GM18507 (cell line): ENCODE measurements around the gene TC2N.
"Not testable (repeated sequence)": the region's sequence is repeated elsewhere in the genome, so short reads cannot be mapped to it uniquely, and the experiment has no call there.

Experiments
- DNase-seq: peaks from one replicate; pipeline ENCODE4 v3.0.0; 2011; ENCODE audit warnings: low read depth; ENCODE audit not compliant: insufficient read length; ENCODE audit errors: extremely low spot score
- FAIRE-seq: peaks from 2 replicates; lab custom pipeline; 2011; peaks lifted over from hg19 to GRCh38; lab: Jason Lieb, UNC

The TC2N gene

DNA sequence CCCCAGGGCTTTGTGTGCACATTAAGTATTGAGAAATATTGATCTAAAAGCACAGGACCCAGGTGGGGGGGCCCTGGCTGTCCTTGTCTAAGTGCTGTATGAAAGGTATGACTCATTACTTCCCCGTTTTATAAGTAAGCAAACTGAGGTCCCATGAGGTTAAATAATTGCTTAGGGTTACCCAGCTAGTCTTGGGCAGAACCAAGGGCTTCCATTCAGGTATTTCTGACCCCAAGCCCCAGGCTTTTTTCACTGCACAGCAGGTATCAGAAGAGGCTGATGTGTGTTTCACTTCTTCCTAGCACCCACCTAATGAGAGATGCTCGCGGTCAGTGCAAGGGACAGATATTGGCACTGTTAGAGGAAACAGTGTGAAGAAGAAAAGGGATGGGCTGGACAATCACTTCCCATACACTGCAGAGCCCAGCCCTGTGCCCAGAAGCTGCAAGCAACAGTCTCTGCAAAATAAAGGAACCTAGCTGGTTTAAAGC lies 4.7 kb upstream of the TC2N start:
- no peak for DNase-seq
- peak; percentile 88 for FAIRE-seq

DNA sequence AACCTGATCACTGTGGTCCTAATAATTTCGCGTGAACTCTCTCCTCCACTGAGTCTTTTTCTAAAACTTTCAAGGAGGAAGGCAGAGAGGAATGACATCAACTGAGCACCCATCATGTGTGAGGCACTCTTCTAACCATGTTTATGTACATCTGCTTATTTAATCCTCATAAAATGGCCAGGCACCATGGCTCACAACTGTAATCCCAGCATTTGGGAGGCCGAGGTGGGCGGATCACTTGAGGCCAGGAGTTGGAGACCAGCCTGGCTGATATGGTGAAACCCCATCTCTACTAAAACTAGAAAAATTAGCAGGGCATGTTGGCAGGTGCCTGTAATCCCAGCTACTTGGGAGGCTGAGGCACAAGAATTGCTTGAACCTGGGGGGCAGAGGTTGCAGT lies 4.1 kb upstream of the TC2N start:
- DNase-seq, FAIRE-seq: not testable (repeated sequence)

DNA sequence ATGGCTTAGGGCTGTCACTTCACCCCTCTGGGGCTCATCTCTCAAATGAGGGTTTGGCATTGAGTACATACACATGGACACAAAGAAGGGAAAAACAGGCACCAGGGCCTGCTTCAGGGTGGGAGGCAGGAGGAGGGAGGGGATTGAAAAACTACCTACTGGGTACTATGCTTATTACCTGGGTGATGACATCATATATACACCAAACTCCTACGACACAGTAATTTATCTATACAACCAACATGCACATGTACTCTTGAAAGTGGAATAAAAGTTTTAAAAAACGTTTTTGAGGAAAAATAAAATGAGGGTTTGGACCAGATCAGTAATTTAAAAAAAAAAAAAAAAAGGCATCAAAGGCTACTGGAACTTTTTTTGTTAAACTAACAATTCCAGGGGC lies 3.6 kb upstream of the TC2N start:
- no peak for FAIRE-seq

DNA sequence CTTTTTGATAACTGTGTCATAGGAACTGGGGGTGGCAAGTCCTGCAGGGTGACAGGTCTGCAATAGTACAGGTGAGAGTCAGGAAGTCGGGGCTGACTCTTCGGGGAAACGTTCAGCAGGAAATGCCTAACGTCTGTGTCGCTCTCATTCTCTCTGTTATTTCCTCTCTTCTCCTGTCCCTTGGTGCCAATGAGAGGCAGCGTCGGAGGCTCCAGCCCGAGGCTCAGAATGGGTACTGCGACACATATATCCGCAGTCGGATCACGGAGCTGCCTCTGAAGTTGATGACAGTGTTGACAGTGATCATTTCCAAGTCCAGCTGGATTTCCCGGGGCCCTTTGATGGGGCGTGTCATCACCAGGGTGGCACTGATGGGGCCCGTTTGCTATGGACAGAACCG lies 2.7 kb upstream of the TC2N start:
- no peak for DNase-seq
- no peak for FAIRE-seq

More for the DNA sequence above, 3.6 kb upstream of the TC2N start:
- no peak for DNase-seq

DNA sequence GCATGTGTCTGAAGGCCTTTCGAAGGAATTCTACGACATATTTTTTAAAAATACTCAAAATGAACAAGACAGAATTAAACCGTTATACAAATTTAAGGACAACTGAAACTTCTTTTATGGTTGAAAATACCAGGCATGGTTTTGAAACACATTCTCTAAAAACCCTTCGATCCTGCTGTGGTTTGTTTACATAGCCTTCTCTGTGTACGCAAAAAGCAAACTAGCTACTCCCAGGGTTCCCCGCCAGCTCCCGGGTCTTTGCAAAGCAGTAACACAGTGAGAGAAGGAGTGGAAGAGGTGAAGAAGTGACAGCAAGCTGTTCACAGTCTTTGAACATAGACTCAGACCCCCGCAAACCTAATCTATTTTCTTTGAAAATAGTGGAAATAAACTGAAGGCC lies 2.2 kb upstream of the TC2N start:
- no peak for FAIRE-seq

DNA sequence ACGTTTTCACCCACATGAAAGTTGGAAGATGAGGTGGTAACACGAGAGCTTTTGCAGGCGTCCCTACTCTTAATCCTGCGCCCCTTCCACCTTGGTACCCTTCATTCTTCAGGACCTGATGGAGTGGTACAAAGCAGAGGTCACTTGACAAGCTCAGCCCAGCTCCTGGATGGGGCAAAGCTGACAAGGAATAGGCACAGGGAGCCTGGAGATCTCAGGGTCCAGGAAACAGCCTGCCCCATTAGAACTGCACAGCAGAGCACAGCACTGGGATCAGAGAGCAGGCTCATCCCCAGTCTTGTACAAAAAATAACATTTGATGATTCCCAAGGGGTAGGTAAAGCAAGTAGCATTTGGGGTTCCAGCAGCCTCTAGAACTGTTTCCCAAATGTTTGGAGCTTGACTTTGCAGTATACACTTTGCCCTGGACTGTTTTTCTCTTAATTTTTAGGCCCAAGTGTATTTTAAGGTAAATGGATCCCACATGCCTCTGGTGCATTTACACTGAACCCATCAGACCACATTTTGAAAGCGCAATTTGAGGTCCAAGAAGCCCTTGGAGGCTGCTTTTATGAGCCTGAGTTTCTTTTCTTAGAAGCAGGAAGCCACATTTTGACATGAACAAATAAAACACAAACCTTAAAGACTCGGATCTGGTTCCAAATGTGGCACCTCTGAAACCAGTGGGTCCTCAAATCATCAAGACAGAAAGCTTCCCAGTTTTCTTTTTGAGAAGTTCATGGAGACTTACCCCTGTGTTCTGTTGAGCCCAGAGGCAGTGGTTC lies 633 bp downstream of the TC2N start:
- DNase-seq, result no peak
- no peak for FAIRE-seq

More for the DNA sequence above, 2.2 kb upstream of the TC2N start:
- DNase-seq, result no peak

DNA sequence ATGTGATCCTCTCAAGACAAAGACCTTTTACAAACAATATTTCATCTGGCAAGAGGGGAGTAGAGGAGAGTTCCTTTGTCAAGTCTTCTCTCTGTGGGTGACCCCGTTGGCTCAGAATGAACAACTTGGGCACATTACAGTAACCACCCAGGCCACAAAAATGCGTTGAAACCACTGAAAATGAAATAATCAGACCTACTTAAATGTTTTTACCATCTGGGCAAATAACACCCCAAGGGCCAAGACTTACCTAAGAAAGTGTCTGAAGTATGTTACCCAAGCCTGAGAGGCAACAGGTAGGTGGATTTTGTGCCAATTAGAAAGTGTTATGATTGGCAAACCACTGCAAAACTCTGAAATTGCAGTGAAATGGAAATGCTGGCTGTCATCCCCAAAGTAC lies 1.3 kb downstream of the TC2N start:
- FAIRE-seq, result no peak

DNA sequence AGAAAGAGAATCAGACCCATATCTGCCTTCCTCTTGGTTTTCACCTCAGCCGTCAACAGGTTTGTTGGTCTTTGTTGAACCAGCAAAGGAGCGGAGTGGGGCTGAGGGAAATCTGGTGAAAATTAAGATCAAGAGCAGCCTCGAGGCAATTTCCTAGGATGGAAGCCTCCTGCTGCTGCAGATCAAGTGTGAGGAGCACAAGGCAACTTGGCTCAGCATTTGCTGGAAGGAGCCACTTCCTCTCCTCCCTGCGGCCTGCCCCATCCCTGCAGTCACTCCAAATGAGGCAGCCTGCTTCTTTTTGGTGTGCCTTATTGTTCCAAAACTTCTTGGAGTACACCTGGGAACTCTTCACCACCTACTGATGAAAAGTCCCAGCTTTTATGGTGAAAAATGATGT lies 4.9 kb downstream of the TC2N start:
- no peak for DNase-seq
- no peak for FAIRE-seq

More for the DNA sequence above, 1.3 kb downstream of the TC2N start:
- DNase-seq, result no peak

DNA sequence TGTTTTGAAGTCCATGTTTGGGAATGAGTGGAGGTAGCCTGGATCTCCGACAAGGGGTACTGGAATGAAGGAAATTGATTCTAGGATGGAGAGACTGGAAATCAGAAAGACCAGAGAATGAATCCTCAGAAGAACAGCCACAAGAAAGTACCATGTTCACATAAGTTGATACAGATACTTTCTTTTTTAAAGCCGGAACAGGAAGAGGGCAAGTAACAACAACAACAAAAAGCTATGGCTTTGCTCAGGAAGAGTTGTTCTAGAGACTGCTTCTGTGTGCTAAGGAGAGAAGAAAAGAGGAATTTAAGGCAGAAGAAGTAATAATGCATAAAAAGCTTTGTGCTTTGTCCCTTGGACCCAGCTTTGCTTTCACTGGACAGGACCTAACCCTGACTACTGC lies 6.2 kb downstream of the TC2N start:
- DNase-seq, result no peak
- FAIRE-seq, result no peak

DNA sequence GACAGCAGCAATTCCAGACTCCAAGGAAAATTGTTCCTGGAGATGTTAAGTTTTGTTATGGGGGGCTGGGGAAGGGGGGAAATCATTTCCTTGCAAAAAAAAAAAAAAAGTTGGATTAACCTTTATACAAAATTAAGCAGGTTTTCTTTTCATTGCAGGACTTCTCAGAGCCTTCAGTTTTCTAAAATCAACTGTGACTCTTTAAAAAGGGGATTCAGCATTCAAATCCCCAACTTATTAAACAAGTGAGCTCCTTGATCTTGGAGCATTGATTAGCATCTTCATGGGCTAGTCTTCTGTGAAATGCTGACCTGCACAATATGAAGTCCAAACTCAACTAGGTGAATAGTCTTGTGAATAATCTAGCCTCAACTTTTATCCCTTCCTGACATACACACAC lies 7.1 kb downstream of the TC2N start:
- FAIRE-seq (no peak), DNase-seq (no peak)

DNA sequence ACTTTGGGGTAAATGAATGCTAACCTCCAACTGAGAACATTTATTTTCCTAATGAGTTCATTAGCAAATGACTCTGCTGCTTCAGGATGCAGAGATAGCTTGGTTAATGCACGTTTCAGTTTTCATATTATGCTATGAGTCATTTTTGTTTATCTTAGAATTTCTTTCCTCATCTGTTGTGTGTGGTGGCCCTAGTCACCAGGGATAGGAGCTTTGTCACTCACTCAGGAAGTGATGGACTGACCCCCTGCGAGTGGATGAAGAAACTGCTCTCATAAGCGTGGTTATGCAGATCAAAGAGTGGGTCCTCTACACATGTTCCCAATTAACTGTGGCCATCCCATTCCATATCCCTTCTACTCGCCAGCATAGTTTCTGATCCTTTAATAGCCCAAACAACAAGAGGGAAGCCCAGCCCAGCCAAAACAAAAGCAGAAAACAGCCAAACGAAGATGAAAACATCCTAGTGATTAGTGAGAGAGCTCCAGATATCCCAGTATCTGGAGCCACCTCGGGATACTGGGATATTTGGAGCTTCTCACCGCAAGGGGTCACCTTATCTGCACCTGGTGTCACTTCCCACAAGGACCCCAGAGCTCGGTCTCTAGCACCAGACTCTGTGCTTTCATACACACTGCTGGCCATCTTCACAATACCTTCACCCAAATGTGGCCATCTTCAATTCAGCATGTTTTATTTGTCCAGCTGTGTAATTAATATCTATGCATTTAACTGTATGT lies 8.6 kb downstream of the TC2N start:
- FAIRE-seq (no peak), DNase-seq (no peak)

DNA sequence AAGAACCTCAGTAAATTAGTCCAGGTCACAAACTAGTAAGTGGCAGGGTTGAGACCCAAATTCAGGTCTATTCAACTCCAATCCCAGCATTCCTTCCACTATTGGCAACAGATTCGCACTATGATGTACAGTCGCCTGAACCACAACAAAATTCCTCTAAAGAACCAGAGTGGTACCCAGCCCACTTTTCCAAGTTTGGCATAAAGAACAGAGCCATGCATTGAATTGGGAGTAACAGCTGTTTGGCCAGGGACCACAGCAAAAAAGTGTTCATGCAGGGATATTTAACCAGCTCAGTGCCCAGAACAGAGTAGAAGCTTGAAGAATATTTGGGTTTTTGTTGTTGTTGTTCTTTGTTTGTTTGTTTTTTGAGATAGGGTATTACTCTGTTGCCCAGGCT lies 9.7 kb downstream of the TC2N start:
- no peak for DNase-seq
- peak; percentile 21 for FAIRE-seq

DNA sequence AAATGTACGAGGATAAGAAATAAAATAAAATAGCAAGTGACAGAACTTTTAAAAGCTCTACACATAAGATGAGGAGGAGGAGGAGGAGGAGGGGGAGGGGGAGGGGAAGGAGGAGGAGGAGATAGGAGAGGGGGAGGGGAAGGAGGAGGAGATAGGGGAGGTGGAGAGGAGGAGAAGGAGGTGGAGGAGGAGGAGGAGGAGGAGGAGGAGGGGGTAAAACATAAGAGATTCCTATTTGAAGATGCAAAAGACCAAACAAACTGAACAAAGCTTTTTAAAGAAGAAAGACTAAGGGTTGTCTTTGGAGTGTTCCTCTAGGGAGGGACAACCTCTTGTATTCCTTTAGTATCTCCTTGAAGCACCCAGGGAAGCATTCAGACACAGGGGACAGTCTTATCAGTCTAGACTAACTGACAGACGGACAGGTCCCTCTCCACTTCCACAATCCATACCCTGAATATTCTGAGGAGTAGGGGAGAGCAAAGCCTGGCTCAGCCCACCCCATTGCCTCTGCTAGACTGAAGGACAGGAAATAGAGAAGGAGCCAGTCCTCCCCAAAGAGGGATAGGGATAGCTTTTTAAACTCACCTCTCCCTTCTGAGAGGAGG lies 12.9 kb downstream of the TC2N start:
- DNase-seq, result no peak
- FAIRE-seq, result no peak

DNA sequence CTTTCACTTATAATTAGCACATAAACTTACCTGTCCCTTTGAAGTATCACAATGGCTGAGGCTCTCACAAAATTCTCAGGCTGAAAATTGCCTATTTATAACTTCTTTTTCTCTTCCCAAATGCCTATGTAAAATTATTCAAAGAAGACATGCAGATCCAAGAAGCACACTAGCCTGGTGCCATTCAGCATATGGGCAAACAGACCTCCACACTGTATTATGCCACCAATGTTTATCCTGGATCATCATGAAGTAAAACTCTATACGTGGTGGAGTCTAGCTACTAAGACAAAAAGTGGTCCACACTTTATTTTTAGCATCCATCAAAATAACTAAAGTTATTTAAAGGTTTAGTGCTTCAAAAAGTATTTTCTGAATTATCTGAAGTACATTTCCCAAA lies 15.8 kb downstream of the TC2N start:
- FAIRE-seq (no peak), DNase-seq (no peak)

DNA sequence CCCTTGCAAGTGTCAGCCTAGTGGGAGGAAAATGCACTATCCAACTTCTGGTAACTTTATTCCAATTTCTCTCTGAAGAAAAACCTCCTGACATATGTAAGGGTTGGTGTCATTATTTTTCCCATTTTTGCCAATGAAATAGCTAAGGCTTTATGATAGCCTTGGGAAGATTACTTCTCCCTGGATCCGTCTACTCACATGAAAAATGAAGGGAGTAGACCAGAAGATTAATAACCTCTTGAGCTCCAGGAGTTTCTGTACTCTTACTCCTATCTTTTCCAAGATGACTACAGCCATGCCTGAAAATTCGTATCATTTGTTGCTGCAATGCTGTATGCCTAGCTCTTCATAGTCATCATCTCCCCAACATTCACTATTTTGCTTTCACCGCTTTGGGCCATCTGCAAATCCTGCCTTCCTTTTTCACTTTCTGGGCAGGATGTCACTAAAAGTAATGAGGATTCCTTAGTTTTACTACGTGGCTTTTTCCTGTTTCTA lies 18.8 kb downstream of the TC2N start:
- FAIRE-seq, result no peak
- DNase-seq, result no peak

DNA sequence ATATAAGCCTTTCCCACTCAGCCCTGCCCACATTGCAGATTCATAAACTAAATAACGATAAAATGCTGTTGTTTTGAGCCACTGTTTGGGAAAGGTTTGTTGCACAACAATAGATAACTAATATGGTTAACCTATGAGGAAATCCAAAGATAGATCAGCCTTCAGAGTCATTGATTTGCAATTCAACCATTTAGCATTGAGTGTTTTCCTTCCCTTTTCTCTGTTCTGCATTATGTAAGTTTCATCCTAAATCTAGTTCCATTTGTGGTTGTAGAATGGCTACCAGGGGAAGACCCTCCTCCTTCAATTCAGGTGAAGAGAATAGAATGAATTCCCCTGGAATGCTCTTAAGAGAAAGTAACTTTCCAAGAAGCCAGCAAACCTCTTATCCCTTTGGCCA lies 19.6 kb downstream of the TC2N start:
- no peak for DNase-seq
- peak; percentile 78 for FAIRE-seq

DNA sequence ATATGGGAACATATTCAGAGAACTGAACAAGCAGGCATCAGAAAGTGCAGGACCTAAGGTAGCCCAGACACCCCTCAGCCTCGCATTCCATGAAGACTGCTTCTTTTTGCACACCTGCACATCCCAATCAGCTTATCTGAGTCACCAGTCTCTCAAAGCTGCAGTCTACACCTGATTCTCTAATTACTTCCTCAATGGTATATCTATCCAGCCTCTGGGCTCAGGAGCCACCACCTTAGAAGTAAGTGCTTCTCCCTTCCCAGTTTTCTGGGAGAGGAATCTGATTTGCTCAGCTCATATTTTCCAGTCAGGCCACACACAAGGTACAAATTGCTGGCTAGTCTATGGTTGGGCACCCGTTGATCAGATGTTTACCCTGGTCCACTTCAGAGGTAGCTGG lies 21.7 kb downstream of the TC2N start:
- no peak for DNase-seq
- FAIRE-seq, result no peak

DNA sequence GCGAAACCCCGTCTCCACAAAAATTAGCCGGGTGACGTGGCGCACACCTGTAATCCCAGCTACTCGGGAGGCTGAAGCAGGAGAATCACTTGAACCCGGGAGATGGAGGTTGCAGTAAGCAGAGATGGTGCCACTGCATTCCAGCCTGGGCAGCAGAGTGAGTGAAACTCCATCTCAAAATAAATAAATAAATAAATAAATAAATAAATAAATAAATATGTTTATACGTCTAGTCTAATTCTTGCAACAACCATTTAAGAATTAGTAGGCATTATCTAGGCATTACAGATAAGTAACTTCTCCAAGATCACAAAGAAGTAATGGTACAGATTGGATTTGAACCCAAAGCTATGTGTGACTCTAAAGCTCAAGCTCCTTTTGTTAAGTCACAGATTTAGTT lies 22.3 kb downstream of the TC2N start:
- FAIRE-seq, DNase-seq: not testable (repeated sequence)

DNA sequence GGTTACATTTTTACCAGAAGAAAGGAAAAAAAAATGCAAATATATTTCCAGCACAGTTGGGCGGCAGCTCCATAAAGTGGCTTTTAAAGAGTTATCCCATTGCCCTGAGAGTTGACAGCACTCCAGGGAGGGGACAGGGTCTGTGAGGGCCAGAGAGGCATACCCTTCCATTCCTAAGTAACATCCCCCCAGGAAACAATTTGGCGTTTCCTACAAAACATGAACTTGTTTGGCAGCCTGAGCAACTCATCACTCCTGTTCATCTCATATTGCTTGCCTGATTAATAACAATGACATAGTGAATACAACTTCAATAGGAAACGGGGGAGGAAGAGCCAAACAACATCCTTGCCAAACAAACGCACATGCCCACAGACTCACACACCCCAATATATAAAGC lies 23.3 kb downstream of the TC2N start:
- DNase-seq (no peak), FAIRE-seq (no peak)

DNA sequence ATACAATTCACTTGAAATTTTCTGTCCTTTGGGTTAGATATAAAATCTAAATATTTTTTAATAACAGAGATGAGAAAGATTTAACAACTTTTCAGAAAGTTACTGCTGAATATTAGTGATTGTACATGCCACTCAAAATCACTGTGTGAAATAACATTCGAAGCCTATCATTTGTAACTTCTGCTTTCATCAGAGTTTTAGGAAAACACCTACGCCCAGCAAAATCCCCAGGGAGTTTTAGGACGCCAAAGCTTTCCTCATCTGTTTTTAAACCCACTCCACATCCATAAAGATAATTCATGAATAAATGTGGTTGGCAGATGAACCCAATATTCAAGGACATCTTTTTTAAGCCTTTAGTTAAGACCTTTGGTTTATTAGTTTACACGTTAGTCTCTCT lies 23.9 kb downstream of the TC2N start:
- no peak for DNase-seq
- peak; percentile 59 for FAIRE-seq
